Stimulated activated CD4-positive, alpha-beta T cell treated with anti-CD3 and anti-CD28 coated beads, Interleukin-1b, Interleukin-23, amount 100 ng/mL, for 24 hours (primary cell): ENCODE data around the gene SSMEM1.
"Not testable (repeated sequence)": the region's sequence is repeated elsewhere in the genome, so short reads cannot be mapped to it uniquely, and the experiment has no call there.

Source experiments
- DNase-seq, 4 experiments: peaks; one replicate each; pipeline ENCODE4 v3.0.0-alpha.2; 2020; ENCODE audit warnings: low read depth in 4 of 4, low spot score in 1 of 4

SSMEM1 gene

DNA sequence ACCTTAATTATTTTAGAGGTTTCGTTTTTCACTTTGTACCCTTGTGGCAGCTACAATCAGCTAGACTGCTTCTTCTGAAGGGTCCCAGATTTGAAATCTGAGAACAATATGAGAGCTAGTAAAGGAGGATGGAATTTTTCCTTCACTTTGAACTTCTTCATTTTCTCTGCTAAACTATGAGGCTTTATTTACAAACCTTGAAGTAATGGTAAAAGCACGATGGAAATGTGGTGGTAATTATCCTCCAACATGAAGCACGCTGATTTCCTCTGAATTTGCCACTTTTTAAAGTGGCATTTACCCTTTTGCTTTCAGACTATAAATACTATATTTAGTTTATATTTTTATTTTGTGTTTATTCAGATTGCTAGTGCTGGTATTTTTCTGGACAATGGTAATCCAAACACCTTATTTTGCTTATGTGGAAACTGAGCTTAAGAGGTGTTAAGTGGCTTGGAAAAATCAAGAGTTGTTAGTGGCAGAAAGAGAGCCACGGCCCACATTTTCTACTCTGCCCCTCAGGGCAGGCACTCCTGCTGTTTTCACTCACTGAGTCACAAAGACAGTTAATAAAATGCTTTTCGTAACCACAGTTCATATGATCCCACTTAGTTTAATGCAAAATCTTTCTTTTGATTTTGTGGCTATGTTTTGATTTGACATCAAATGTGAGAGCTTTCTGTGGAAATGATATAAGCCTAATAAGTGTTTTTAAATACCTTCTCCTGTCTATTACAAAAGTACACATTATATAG lies 2.7 kb downstream of the SSMEM1 start:
- no peak for DNase-seq

DNA sequence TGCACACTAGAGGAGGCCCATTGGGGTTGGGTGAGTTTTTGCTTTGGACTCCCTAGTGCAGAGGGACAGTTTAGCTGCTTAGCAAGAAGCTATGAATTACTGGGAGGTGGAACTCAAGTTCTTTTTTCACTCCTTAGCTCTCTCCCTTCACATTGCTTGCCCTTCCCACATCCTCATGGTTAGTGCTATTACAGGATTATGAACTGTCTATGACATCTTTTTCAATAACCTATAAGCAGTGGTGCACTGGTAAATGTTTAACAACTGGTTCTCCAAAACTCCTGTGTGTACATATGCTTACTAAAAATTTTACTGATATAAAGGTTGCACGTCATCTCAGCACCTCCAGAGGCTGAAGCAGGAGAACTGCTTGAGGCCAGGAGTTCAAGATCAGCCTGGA lies 6.2 kb downstream of the SSMEM1 start:
- no peak for DNase-seq

DNA sequence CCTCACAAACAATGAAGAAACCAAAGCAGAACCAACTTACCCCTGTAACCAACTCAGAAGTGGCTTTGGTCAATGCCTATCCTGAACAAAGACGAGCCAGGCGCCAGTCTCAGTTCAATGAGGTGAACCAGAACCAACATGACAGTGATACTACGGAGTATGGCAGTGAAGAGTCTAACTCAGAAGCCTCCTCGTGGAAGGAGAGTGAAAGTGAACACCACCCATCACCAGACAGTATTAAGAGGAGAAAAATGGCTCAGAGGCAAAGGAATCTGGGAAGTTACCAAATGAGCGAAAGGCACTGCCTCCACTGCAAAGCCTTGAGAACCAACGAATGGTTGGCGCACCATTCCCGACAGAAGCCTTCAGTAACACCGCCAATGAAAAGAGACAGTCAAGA lies 8.4 kb downstream of the SSMEM1 start:
- no peak for DNase-seq

DNA sequence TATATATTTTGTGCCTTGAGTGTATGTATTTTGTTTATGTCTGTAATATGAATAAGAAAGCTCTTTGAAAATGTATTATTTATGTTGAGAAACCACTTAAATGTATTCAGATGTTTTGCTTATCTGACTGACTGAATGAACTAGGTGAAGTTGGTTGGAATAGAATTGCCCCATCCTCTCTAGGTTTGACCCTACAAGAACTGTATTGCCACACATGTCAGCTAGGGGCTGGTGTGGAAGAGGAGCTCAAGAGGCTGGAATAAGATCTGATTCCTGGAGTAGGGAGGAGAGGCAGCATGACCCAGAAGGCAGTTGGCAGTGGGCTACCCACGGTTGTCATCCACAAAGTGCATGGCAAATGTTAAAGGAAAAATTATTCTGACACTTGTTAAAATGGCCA lies 9.1 kb downstream of the SSMEM1 start:
- no peak for DNase-seq

DNA sequence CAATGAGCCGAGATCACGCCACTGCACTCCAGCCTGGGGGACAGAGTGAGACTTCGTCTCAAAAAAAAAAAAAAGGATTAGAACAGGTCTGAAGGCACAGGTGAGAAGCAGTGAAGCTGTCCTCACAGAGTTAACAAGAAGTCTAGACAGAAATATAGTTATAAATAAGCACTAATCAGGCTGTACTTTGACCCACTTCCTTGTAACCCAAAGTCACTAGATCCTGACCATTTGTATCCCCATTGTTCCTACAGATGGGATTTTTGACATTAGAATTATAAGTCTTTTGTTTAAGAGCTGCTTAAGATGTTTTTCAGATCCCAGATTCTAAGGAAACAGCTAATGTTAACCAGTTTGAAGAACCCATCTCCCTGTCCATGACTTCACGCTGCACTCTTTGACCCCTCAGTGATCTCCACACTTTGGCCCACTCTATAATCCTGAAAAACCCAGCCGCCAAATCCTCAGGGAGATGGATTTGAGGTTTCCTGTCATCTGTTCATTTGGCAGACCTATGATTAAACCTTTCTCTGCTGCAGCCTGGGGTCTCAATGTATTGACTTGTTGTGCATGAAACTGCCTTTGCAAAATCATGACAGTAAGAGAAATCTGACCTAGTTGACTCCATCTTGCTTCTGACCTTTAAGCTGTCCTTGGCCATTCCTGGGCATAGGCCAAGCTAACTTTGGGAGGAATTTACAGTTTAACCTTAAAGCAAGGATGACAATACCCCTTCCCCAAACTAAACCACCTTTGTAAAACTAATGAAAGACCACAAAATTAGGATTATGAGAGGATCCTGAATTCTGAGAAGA lies 11.4 kb downstream of the SSMEM1 start:
- DNase-seq = no peak

DNA sequence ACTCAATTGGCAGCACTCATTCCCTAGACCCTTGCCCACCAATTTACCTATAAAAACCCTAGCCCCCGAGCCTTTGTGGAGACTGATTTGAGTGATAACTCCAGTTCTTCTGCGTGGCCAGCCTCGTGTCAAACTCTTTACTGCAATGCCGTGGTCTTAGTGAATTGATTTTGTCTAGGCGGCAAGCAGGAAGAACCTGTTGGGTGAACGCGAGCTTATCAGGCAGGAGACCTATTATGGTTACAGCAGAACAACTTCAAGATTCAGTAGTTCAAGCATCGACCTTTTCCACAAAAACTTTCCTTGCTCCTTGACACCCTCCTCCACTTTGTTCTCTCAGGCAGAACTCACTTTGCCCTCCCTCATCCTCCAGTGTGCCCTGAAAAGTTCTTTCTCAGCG lies 12.2 kb downstream of the SSMEM1 start:
- DNase-seq = no peak

DNA sequence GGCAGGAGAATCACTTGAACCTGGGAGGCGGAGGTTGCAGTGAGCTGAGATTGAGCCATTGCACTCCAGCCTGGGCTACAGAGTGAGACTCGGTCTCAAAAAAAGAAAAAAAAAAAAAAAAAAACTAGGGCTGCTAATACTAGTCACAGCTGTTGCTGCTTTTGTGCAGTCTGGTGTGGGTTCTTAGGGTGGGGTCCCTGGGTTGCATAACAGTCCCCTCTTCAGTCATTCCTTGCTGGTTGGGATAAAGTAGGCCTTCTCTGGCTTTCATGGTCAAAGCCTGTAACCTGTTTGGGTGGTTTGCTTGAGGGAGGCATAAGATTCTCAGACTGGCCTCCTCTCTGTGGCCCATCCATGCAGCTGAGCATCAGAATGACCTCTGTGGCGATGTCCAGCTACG lies 14.1 kb downstream of the SSMEM1 start:
- no peak for DNase-seq

DNA sequence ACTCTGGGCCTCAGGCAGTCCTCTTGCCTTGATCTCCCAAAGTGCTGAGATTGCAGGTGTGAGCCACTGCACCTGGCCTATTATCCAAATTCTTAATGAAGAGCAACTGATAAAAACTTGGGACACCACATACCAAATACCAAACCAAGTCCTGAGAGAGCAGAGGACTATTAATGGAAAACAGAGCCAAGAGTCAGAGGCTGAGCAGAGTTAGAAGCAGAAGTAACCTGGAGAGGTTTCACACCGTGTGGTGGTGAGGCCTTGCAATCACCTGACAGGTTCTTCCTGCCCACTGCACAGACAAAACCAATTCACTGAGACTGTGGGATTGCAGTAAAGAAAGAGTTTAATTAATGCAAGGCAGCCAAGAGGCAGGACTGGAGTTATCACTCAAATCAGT lies 16.0 kb downstream of the SSMEM1 start:
- no peak for DNase-seq

DNA sequence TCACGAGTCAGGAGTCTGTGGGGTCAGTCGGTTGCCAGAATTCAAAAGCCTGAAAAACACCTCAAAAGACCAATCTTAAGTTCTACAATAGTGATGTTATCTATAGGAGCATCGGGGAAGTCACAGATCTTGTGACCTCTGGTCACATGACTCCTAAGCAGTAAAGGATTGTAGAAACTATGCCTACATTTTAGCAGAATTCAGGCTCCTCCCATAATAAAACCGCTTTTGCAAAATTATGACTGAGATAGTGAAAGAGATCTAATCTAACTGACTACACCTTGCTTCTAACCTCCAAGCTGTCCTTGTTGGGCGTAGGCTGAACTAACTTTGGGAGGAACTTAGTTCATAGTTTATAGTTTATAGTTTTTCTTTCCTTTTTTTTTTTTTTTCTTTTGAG lies 16.6 kb downstream of the SSMEM1 start:
- DNase-seq = no peak

DNA sequence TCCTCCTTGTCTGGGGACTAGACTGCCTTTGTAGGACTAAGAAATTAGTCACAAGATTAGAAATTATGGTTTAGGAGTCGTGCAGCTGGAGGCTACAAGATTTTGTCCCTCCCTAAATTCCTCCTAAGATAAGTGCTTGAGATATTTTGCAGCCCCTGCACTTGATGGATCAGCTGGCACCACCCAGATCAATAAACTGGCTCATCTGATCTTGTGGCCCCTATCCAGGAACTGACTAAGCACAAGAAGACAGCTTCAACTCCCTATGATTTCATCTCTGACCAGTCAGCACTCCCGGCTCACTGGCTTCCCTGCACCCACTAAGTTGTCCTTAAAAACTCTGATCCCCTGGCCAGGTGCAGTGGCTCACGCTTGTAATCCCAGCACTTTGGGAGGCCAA lies 17.3 kb downstream of the SSMEM1 start:
- DNase-seq = not testable (repeated sequence)

DNA sequence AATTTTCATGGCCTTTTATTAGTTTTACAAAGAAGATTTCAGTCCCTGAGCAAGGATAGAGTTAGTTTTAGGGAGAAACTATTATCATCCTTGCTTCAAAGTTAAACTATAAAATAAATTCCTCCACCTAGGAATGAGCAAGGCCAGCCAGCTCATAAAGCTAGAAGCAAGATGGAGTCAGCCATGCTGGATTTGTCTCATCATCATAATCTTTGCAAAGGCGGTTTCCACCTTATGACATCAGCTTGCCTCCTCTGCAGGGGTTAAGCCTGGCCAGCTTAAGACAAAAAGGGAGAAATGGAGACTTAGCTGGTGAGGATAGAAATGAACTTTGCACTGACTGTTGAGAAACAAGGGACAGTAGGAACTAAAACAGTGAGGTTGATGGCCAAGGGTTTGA lies 18.7 kb downstream of the SSMEM1 start:
- DNase-seq = no peak

DNA sequence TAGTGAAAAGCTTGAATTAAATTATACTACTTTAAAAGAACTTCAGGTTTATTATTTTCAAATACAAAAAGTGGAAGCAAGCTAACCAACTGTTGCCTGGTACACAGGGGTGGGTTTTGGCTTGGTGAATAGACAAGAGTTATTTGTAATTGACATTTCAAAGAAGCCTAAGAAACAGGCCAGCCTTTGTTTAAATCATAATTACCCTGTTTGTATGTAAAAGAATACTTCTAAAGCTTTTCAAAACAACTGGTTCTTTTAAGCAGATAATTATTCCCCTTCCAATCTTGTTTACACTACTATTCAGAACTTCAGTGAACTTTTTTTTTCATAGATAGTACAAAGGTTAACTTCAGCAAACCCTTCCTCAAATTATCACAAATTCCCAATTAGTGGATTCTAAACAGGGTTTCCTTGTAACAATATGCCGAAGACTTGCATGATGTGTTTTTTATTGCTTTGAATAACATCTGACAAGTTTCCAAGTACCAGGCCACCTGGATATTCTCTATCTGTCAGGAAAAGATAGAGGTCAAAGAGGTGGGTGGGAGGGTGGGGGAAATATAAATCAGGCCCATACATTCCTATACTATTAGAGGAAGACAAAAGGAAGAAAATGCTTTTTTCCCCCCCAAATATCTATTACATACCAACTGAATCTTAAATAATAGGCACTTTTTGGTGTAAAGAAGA lies 20.4 kb downstream of the SSMEM1 start:
- no peak for DNase-seq

DNA sequence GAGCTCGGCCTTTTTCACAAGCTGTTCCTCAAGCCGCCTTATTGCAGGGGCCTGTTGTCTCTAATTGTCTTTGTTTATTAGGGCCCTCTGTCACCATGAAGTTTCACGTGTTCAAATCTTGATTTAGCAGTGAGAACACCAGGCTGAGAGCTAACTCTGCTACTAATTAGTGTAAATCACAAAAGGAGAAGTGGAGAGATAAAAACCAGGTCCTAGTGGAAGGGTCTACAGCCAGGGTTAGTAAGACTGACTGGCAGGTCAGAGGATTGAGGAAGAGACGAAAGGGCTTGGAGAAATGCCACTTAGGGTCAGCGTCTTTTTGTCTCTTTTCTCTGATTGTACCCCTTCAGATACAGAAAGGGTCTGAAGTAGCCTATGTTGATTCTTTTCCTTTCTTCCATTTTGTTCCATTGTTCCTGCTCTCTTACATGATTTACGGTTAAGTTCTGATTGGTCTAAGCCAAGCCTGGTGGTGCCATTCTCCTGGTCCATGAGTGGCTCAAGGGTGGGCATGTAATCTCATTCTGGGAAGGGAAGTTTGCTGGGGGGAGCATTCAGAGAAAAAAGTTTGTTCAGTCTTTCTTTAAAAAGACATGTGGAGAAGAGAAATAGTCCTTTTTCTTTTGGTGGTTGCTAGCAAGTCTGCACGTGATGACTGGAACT lies 21.3 kb downstream of the SSMEM1 start:
- DNase-seq = no peak

DNA sequence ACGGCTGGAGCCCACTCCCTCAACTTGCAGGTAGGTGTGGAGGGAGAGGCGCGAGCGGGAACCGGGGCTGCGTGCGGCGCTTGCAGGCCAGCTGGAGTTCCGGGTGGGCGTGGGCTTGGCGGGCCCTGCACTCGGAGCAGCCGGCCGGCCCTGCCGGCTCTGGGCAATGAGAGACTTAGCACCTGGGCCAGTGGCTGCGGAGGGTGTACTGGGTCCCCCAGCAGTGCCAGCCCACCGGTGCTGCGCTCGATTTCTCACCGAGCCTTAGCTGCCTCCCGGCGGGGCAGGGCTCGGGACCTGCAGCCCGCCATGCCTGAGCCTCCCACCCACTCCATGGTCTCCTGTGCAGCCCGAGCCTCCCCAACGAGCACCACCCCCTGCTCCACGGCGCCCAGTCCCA lies 22.3 kb downstream of the SSMEM1 start:
- not testable (repeated sequence) for DNase-seq

DNA sequence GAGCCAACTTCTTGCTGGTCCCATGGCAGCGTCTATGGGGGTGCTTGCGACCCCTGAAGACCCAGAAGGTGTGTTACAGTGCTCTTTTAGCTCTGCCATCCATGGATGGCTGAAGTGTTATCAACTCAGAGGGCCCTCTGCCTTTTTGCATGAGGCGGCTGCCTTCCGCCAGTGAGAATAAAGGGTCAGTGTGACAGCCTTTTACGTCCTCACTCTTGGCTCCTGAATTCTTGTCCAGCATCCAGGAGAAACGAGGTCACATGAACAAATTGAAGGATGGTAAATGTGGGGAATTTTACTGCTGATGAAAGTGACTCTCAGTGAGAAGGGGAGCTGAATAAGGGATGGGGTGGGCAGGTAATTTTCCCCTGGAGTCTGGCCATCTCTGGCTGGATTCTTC lies 24.1 kb downstream of the SSMEM1 start:
- DNase-seq = no peak

DNA sequence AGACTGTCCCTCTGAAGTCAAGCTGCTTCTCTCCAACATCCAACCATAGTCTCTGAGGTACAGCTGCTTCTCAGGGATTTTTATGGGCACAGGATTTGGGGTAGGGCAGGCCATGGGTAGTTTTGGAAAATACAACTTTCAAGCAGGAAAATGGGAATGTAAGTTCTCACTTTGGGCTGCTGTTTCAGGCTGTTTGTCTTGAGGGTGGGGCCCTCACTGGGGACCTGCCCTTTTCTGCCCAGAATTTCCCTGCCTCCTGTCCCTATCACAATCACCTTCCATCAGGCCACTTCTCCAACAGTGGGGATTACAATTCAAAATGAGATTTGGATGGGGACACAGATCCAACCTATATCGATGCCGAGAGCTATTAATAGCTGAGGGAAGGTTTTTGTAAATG lies 24.5 kb downstream of the SSMEM1 start:
- no peak for DNase-seq

DNA sequence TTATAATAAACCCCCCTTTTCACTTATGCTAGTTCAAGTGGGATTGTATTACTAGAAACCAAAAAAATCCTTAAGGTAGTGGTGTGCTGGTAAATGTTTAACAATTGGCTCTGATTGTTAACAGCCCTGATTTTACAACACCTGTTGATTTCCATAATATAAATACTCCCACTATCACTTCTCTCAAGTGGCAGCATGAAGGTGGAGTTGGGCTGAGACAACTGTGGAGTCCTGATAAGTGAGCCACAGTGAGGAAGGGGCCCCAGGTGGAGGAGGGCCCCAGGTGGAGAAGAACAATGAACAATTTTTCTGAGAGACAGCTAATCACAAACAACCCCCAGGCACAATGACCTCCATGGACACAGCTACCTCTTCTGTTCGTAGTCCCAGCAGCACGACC lies 26.4 kb downstream of the SSMEM1 start:
- DNase-seq = no peak

DNA sequence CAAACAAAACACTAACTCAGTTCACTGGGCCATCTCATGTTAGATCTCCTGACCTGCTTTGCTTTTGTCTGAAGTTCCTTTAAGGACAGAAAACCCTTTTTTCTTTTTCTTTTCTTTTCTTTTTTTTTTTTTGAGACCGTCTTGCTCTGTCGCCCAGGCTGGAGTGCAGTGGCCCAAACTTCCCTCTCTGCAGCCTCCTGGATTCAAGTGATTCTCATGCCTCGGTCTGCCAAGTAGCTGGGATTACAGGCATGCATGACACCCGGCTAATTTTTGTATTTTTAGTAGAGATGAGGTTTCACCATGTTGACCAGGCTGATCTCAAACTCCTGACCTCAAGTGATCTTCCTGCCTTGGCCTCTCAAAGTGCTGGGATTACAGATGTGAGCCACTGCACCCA lies 28.7 kb downstream of the SSMEM1 start:
- DNase-seq = not testable (repeated sequence)

DNA sequence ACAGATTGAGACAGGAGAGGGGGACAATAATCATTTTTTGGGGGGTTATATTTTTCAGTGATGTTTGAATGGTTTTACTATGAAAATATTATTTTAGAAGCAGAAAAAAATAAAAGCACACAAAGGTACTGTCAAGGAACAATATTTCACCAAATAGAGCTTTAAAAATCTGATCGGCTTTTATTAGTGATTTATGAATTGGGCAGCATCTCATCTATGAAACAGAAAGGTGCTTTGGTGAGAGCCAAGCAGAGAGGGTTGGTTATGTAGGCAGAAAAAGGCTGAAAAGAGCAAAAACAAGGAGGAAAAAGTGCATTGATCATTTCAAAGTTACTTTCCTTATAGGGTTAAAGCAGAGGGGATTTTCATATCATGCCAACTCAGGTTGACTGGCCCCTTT lies 32.6 kb downstream of the SSMEM1 start:
- no peak for DNase-seq

DNA sequence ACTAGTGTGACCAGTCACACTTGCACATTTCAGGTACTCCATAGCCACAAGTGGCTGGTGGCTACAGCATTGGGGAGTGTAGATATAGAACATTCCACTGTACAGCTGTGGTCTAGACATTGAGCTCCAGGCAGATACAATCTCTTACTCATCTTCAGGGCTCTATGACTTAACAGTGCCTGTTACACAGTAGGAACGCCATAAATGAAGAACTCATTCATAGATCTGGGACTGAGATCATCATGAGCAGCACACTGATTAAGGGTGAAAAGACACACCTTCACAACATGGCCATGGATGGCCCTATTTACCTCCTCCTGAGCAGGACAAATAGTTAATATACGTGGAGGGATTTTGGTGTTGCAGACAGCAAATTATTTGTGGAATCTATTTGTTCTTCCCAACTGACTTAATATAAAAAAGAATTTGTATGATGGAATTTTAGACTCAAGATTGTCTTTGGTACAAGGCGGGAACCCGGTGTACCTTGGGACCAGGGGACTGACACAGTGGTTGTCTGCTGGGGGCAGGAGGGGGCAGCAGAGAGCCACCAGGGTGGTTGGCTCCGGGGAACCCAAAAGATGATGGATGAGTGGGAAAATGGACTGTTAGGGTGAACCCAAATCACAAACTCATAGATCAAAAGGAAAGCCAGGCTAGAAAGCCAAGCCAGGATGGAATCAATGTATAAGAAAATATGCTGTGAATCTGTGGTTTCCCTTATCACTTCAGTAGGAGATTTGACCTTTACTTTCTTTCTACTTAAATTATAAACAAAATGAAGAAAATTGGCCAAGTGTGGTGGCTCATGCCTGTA lies 34.7 kb downstream of the SSMEM1 start:
- DNase-seq = peak; percentile 11 to 50 (median 32)

DNA sequence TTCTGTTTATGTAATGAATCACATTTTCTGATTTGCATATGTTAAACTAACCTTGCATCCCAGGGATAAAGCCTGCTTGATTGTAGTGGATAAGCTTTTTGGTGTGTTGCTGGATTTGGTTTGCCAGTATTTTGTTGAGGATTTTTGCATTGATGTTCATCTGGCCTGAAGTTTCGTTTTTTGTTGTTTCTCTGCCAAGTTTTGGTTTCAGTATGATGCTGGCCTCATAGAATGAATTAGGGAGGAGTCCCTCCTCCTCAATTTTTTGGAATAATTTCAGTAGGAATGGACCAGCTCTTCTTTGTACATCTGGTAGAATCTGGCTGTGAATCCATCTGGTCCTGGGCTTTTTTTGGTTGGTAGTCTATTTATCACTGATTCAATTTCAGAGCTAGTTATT lies 35.8 kb downstream of the SSMEM1 start:
- DNase-seq = not testable (repeated sequence)
